NCI-H748 treated with DMSO at 0.1 percent for 48 hours (cell line): ENCODE measurements around the gene GABRD.

Source experiments
- DNase-seq: peaks from one replicate; lab custom pipeline; 2025; lab: John Stamatoyannopoulos, UW

Gene GABRD

DNA sequence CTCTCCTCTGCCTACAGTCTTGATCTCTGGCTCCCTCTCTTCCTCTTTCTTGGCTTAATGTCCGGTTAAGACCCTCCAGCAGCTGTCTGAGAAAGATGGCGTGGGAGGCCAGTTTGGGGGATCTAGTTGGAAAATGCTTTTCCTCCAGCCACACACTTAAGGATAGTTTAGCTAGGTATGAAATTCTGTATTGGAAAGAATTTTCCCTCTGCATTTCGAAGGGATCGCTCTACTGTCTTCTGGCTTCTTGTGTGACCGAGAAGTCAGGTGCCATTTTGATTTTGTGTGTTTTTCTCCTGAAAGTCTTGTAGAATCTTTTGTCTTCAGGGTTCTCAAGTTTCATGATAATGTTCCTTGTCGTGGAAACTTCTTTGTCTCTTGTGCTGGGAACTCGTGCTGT lies 59.0 kb downstream of the GABRD start:
- no peak for DNase-seq

DNA sequence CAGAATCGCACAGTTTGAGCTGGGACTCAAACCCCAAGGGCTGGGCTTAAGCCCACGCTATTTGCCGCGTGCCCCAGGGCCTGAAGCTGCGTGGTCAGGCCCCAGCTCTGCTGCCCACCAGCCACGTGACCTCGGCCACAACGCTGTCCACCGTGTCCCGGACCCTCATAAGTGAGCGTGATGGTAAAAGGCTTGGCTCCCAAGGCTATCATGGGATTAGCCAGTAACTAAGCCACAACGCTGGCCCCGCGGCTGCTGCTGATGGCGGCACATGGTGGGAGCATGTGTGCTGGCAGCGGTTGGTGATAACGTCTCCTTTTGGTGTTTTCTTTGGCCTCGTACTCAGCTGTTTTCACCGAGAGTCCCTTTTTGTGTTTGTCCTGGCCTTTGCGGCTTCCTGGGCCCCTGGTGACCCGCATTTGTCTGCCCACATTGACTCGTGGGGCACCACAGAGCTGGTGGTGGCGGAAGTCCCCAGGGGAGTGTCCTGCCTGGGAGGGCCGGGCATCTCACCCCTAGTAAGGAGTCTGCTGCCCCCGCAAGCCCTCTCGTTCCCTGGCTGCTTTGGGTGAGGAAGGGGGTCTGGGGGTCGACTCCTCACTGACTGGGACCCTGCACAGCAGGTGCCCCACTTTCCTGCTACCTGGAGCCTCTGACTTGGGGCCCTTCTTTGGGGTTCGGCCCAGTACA lies 60.4 kb downstream of the GABRD start:
- no peak for DNase-seq

DNA sequence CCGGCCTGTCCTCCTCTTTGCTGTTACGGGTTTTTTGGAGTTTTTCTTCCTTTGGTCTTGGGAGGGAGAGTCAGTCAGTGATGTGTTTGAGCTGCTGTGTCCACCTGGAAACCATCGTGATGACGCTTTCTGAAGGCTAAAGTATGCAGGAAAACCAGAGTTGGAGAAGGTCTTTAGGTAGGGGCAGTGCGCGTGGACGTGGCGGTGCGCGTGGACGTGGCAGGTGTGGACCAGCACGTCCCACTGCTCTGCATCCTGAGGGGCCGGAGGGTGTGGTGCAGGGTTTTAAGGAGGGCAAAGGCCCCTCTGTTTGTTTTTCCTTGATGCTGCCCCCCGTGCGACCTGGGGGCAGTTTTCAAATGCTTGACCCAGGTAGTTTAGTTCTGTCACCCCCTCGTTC lies 61.0 kb downstream of the GABRD start:
- DNase-seq, result no peak
